NCI-H2227 (cell line): ENCODE measurements around the gene PLXNB1.
"Not testable (repeated sequence)": the region's sequence is repeated elsewhere in the genome, so short reads cannot be mapped to it uniquely, and the experiment has no call there.

Source experiments
- DNase-seq: peaks from one replicate; lab custom pipeline; 2025; ENCODE audit not compliant: unreplicated experiment; lab: John Stamatoyannopoulos, UW

Gene PLXNB1, protein sequence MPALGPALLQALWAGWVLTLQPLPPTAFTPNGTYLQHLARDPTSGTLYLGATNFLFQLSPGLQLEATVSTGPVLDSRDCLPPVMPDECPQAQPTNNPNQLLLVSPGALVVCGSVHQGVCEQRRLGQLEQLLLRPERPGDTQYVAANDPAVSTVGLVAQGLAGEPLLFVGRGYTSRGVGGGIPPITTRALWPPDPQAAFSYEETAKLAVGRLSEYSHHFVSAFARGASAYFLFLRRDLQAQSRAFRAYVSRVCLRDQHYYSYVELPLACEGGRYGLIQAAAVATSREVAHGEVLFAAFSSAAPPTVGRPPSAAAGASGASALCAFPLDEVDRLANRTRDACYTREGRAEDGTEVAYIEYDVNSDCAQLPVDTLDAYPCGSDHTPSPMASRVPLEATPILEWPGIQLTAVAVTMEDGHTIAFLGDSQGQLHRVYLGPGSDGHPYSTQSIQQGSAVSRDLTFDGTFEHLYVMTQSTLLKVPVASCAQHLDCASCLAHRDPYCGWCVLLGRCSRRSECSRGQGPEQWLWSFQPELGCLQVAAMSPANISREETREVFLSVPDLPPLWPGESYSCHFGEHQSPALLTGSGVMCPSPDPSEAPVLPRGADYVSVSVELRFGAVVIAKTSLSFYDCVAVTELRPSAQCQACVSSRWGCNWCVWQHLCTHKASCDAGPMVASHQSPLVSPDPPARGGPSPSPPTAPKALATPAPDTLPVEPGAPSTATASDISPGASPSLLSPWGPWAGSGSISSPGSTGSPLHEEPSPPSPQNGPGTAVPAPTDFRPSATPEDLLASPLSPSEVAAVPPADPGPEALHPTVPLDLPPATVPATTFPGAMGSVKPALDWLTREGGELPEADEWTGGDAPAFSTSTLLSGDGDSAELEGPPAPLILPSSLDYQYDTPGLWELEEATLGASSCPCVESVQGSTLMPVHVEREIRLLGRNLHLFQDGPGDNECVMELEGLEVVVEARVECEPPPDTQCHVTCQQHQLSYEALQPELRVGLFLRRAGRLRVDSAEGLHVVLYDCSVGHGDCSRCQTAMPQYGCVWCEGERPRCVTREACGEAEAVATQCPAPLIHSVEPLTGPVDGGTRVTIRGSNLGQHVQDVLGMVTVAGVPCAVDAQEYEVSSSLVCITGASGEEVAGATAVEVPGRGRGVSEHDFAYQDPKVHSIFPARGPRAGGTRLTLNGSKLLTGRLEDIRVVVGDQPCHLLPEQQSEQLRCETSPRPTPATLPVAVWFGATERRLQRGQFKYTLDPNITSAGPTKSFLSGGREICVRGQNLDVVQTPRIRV (N-terminal part only)

GRCh38 chr3:48429960-48430707 is at the start of gene PLXNB1:
TSS of gene PLXNB1 (minus strand) at chr3:48430086. CDS start at chr3:48424611, 5,475 bp downstream.
- DNase-seq = peak; percentile 58

GRCh38 chr3:48478626-48479555 is 49.0 kb upstream of the PLXNB1 start:
- DNase-seq = no peak

- DNase-seq = no peak
These were observed 48.2 kb upstream of the PLXNB1 start for GRCh38 chr3:48477959-48478520.

DNA sequence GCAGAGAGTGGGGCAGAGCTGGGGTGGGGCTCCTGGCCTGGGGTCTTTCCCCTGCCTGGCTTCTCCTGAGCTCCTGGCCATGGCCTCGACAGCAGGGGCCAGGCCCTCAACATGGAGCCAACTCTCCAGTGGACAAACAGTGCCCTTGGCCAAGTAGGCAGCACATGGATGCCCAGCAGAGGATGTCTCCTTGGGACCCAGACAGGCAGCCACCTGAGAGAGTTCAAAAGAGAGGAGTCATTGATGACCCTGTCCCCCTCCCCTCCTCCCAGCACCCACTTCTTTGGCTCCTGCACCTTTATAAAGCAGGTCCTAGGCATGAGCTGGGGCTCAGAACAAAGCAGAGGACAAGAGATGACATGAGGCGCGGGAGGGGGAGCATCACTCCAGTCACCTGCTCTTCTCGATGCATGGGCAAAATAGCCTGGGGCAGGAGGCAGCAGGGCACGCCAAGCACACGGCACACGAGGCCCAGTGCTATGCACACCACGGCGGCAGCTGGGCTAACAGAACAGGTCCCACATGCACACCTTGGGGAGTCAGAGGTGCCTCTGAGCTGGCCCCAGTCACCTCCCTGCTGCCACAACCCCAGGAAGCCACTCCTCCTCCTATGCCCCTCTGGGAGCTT is 46.7 kb upstream of the PLXNB1 start:
- DNase-seq = no peak

- DNase-seq = no peak
These were observed 45.3 kb upstream of the PLXNB1 start for GRCh38 chr3:48475188-48475587.

GRCh38 chr3:48474619-48475018 is 44.7 kb upstream of the PLXNB1 start:
- DNase-seq = no peak

GRCh38 chr3:48474031-48474430 is 44.1 kb upstream of the PLXNB1 start:
- DNase-seq = not testable (repeated sequence)

GRCh38 chr3:48473617-48473952 is 43.7 kb upstream of the PLXNB1 start:
- no peak for DNase-seq

DNA sequence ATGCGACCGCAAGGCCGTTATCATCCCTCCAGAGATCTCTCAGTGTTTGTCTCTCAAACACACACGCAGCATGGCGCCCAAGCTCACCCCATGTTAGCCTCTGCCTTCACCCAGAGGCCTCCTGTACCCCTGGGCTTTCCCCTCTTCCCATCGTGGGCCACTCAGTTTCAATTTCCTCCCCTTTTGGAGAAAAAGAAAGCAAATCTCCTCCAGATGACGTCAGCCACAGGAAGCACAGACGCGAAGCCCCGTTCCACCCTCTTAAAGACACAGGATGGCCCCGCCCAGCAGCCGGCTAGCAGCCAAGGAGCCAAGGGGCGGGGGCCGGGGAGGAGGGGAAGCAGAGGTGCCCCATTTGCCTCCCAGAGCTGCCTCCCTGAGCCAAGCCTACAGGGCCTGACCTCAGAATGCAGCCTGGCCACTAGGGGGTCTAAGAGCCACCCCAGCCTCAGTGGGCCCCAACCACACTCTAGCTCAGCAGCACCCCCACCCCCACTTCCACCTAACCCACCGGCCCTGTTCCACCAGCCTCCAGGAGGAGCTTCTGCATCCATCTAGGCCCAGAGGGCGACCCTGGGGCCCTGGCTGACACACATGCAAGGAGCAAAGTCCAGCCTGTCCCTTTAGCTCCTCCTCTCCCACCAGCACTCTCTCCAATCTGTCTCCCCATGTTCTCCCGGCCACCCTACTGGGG is 43.2 kb upstream of the PLXNB1 start:
- peak; percentile 90 for DNase-seq

GRCh38 chr3:48472673-48472922 is 42.7 kb upstream of the PLXNB1 start:
- no peak for DNase-seq

- no peak for DNase-seq
These were observed 40.4 kb upstream of the PLXNB1 start for GRCh38 chr3:48470286-48470685.

DNA sequence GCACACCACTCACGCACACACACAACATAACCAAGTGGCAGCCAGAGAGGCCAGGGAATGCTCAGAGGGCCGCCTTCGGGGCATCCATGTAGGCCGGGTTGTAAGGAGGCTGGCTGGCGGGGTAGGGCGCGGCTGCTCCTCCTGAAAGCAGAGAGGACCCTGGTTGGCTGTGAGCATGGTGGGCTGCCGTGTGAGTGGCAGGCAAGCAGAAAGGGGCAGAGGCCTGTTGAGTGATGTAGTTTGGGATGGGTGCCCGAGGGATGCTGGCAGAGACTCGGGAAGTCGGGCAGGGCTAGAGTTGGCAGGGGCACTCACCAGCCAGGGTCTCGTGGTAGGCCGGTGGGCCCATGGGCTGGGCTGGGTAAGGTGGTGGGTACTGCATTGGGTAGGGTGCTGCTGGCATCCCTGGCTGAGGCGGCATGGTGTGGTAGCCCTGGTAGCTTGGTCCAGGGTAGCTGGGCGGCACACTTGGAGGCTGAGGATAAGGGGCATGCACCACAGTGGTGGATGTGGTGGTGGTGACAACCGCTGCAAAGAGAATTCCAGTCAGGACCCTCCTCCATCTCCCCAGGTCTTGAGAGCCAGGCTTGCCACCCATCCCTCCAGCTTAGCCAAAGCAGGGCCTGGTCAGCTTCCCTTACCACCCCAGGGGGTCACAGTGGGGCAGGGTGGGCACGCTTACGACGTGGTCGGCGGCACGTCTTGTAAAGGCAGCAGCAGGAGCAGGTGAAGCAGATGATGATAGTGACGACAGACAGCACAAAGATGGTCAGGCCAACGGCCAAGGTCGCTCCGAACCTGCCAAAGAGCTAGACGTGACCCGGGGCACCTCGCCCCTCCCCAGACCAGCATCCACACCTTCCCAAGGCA is 39.4 kb upstream of the PLXNB1 start:
- no peak for DNase-seq

- DNase-seq = no peak
These were observed 38.4 kb upstream of the PLXNB1 start for GRCh38 chr3:48468329-48468731.

GRCh38 chr3:48467473-48468267 is 37.8 kb upstream of the PLXNB1 start:
- DNase-seq = no peak

- DNase-seq = no peak
These were observed 37.2 kb upstream of the PLXNB1 start for GRCh38 chr3:48467110-48467454.

DNA sequence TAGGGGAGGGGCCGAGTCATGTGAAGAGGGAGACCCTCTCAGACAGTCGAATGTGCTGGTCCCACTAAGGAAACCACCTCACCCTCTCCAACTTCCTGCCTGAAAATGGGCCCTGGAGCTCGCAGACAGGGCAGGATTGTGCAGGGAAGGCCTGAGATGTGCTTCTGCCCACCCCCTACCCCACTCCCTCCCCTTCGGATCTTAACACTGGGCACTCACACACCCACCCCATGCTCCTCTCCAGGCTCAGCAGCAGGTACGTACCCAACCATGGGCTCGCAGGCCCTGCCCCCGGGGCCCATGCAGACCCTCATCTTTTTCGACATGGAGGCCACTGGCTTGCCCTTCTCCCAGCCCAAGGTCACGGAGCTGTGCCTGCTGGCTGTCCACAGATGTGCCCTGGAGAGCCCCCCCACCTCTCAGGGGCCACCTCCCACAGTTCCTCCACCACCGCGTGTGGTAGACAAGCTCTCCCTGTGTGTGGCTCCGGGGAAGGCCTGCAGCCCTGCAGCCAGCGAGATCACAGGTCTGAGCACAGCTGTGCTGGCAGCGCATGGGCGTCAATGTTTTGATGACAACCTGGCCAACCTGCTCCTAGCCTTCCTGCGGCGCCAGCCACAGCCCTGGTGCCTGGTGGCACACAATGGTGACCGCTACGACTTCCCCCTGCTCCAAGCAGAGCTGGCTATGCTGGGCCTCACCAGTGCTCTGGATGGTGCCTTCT is 36.7 kb upstream of the PLXNB1 start:
- DNase-seq = peak; percentile 32
